ENCODE measurements around the gene MYPN. TPM values are rescaled to one million over a fixed set of nuclear protein-coding genes. Genes with fewer than 3 reads are reported as not detected.

The MYPN gene
- 2.3 to 3.8 TPM (median 2.7 TPM) in 5 replicates for total RNA-seq (2022; extraction: Qiagen RNA extraction; ENCODE audit: low read depth)

DNA sequence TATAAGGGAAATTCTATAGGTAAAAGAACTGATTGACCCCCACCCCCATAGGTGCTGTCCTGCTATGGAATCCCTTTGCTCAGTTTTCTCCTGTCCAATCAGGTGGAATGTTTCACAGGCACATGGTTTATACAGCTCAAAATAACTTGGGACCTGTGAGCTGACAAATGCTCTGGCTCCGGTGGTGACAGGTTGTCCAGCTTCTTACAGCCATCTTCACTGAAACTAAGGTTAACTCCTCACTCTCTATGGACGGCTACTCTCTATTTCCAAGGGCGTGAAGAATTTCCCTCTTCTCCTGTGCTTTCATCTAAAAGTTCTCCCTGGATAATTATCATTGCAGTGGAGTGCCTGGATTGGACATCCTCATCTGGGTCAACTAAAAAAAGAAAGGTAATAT is at the start of gene MYPN:
Gene MYPN, plus strand, starts transcription at position 158 of the 400 bp plus-strand sequence. CDS start 11,951 bp downstream, outside the sequence.

DNA sequence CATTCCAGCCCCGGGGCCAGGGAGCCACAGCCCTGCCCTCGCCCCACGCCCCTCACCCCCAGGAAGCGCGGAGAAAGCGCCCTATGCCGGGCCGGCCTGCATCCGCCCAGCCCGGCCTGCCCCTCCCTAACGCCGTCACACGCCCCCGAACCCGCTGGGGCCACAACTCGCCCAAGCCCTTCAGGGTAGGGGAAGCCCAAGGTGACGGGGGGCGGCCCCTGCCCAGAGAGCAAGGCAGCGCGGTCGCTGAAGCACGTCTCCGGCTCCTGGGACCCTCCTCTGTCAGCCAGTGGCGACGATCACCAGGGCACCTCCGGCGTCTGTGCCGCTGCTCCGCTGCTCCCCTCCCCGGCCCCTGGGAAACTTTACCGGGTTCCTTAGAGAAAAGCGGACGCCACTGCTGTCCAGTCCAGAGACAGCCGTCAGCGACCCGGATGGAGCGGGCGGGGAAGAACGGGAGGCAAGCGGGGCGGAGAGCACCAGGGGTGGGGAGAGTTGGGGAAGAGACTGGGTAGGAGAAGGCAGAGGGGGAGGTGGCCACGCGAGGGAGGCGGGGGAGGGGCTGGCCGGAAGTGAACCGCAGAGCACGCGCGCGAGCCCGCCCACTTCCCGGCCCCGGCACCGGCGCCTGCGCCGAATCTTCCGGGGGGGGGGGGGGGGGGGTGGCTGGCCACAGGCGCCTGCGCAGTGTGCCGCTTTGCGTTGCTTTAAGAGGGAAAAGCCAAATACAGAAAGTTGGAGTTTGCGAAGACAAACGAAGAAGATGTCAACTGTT is 34.3 kb upstream of the MYPN start, which contains the start of gene HERC4:
Gene HERC4, minus strand, starts transcription at position 509 of the 775 bp plus-strand sequence. CDS start 2,175 bp downstream, outside the sequence.

GRCh38 chr10:68231817-68232251 is 122.5 kb downstream of the MYPN start, which contains the start of gene ATOH7:
TSS of gene ATOH7 (minus strand) at chr10:68232113. CDS start at chr10:68231677, 436 bp downstream.

Other genes starting within 250 kb of the MYPN start
- 16.9 to 26.2 TPM (median 20.8 TPM) in 5 replicates for gene SIRT1, start 224.8 kb upstream of the MYPN start, total RNA-seq (2022; extraction: Qiagen RNA extraction; ENCODE audit: low read depth)
- gene HERC4, start 34.2 kb upstream of the MYPN start, total RNA-seq (2022; extraction: Qiagen RNA extraction; ENCODE audit: low read depth): 28.1 to 41.3 TPM (median 37.2 TPM) in 5 replicates
- 0.18 to 0.31 TPM (median 0.22 TPM) in 5 replicates for gene ATOH7, start 122.6 kb downstream of the MYPN start, total RNA-seq (2022; extraction: Qiagen RNA extraction; ENCODE audit: low read depth)
- 196 to 273 TPM (median 230 TPM) in 5 replicates for gene HNRNPH3, start 222.6 kb downstream of the MYPN start, total RNA-seq (2022; extraction: Qiagen RNA extraction; ENCODE audit: low read depth)
- gene PBLD, start 223.4 kb downstream of the MYPN start, total RNA-seq (2022; extraction: Qiagen RNA extraction; ENCODE audit: low read depth): 2.6 to 3.5 TPM (median 3.2 TPM) in 5 replicates

Data from A549 treated with ZK216348 at 1 μM for 4 hours (cell line).